HFF-Myc (cell line): ENCODE measurements around the gene FAM174B.
A peak's percentile ranks its signal among the peaks of the same experiment; 100 is the strongest.

ENCODE experiments used
- DNase-seq: peaks from one replicate; pipeline ENCODE4 v3.0.0-alpha.2; 2011; ENCODE audit warnings: low read depth; ENCODE audit errors: extremely low read depth
- H3K4me3 ChIP-seq: replicated peaks from 2 replicates; pipeline ENCODE4 v1.5.1; 2011; ENCODE audit warnings: low read depth, mild to moderate bottlenecking, control low read depth, low read length
- CTCF ChIP-seq: IDR thresholded peaks from 2 replicates; pipeline ENCODE4 v1.5.1; 2012; ENCODE audit warnings: mild to moderate bottlenecking, low read depth, low read length, control low read depth; ENCODE audit errors: missing control alignments

The FAM174B gene

GRCh38 chr15:92683511-92683834 lies 27.9 kb upstream of the FAM174B start:
- H3K4me3 ChIP-seq, result no peak overlapping the region
- no peak for TF ChIP-seq CTCF
- no peak for DNase-seq

GRCh38 chr15:92682741-92683510 lies 27.4 kb upstream of the FAM174B start:
- no peak for DNase-seq

GRCh38 chr15:92681141-92681631 lies 25.6 kb upstream of the FAM174B start:
- H3K4me3 ChIP-seq, result no peak overlapping the region
- no peak for TF ChIP-seq CTCF
- peak; percentile 30 for DNase-seq

More at GRCh38 chr15:92682741-92683510, 27.4 kb upstream of the FAM174B start:
- no peak for TF ChIP-seq CTCF
- no peak overlapping the region for H3K4me3 ChIP-seq

GRCh38 chr15:92677999-92678398 lies 22.4 kb upstream of the FAM174B start:
- no peak overlapping the region for H3K4me3 ChIP-seq
- TF ChIP-seq CTCF, result no peak
- DNase-seq, result no peak

GRCh38 chr15:92676561-92676960 lies 21.0 kb upstream of the FAM174B start:
- no peak overlapping the region for H3K4me3 ChIP-seq
- TF ChIP-seq CTCF, result no peak
- no peak for DNase-seq

- DNase-seq, result no peak
- H3K4me3 ChIP-seq, result no peak overlapping the region
- no peak for TF ChIP-seq CTCF
Observed at GRCh38 chr15:92675485-92675884, 19.9 kb upstream of the FAM174B start.

- no peak for TF ChIP-seq CTCF
- H3K4me3 ChIP-seq, result no peak overlapping the region
Observed at GRCh38 chr15:92674347-92674746, 18.8 kb upstream of the FAM174B start.

More at GRCh38 chr15:92674347-92674746, 18.8 kb upstream of the FAM174B start:
- DNase-seq, result no peak
